ENCODE data around the gene RAB11FIP4.

The RAB11FIP4 gene

DNA sequence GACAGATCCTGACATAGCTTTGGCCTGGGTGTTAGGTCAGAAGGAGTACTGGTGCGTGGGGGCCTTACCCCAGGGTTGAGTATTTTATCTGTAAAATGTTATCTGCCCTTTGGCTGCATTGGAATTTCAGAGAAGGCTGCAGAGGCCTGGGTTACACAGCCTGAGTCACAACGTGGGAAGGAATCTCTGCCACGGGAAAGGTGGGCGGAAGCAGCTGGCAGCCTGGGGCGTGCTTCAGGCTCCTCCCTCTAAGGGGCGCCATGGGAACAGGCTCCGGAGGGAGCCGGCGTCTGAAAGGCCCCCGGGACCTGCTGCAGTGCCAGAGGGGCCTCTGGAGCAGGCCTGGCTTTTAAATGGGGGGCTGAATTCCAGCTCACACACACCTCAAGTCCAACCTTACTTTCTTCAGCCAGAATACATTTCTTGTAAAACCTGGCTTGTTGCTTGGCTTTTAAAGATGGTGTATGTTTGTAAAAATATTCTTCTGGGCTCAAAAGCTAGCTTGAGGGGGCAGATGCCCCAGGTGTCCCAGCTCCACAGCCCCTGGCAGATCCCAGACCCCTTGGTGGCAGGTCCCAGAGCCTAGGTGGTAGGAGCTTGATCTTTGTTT, 142.2 kb downstream of the RAB11FIP4 start:
- TF ChIP-seq CTCF (IDR thresholded peaks at IDR 0.05; ENCODE audit: insufficient read depth, low read length), result peak; percentile 19
- no peak for TF ChIP-seq REST (IDR thresholded peaks at IDR 0.05; ENCODE audit: insufficient replicate concordance, low read depth)
- TF ChIP-seq SPI1 (IDR thresholded peaks at IDR 0.05; ENCODE audit: borderline replicate concordance, low read depth), result no peak
- DNase-seq (ENCODE audit: low read depth in 1 of 2, low spot score in 1 of 2), result peak in 1 of 2 experiments; percentile 15
- H3K4me3 ChIP-seq (replicated peaks; ENCODE audit: insufficient read depth, low read length), result no peak overlapping the region
- H3K27ac ChIP-seq (replicated peaks), result no peak overlapping the region
- H3K27me3 ChIP-seq (ENCODE audit: insufficient read depth, poor library complexity, severe bottlenecking), result no peaks in the 10 kb centered on the region

DNA sequence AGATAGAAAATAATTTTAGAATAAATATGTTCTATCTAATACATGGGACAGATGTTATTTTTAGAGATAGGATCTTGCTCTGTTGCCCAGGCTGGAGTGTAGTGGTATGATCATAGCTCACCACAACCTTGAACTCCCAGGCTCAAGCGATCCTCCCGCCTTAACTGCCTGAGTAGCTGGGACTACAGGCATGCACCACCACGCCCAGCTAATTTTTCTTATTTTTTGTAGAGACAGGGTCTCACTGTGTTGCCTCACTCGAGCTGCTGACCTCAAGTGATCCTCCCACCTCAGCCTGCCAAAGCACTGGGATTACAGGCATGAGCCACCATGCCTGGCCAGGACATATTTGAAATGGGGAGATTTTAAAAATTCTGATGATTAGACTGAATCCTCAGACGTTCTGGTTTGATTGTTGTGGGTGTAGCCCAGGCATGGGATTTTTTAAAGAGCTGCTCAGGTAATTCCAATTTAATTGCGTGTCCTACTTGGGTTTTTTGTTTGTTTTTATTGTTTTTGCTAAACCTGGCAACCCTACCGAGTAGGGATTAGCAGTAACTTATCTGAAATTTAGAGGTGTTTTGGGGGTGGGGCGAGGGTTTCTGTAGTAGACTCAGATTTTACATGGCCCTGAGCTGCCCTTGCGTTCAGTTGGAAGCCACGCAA, 142.9 kb downstream of the RAB11FIP4 start:
- no peak for DNase-seq (ENCODE audit: low read depth in 1 of 2, low spot score in 1 of 2)
- no peak overlapping the region for H3K27ac ChIP-seq (replicated peaks)
- no peaks in the 10 kb centered on the region for H3K27me3 ChIP-seq (ENCODE audit: insufficient read depth, poor library complexity, severe bottlenecking)
- H3K4me3 ChIP-seq (replicated peaks; ENCODE audit: insufficient read depth, low read length), result no peak overlapping the region
- TF ChIP-seq REST (IDR thresholded peaks at IDR 0.05; ENCODE audit: insufficient replicate concordance, low read depth) (no peak), CTCF (IDR thresholded peaks at IDR 0.05; ENCODE audit: insufficient read depth, low read length) (no peak), POLR2AphosphoS5 (IDR thresholded peaks at IDR 0.05; ENCODE audit: low read depth) (no peak), GABPA (IDR thresholded peaks at IDR 0.05; ENCODE audit: low read depth) (no peak), SPI1 (IDR thresholded peaks at IDR 0.05; ENCODE audit: borderline replicate concordance, low read depth) (no peak)

GRCh38 chr17:31535581-31535981, 144.1 kb downstream of the RAB11FIP4 start:
- Histone ChIP-seq H3K27me3 (ENCODE audit: insufficient read depth, poor library complexity, severe bottlenecking) (no peaks in the 10 kb centered on the region), H3K4me3 (replicated peaks; ENCODE audit: insufficient read depth, low read length) (no peak overlapping the region), H3K27ac (replicated peaks) (no peak overlapping the region)
- TF ChIP-seq GABPA (IDR thresholded peaks at IDR 0.05; ENCODE audit: low read depth) (no peak), REST (IDR thresholded peaks at IDR 0.05; ENCODE audit: insufficient replicate concordance, low read depth) (no peak), CTCF (IDR thresholded peaks at IDR 0.05; ENCODE audit: insufficient read depth, low read length) (no peak), POLR2AphosphoS5 (IDR thresholded peaks at IDR 0.05; ENCODE audit: low read depth) (no peak), SPI1 (IDR thresholded peaks at IDR 0.05; ENCODE audit: borderline replicate concordance, low read depth) (no peak)
- DNase-seq (ENCODE audit: low read depth in 1 of 2, low spot score in 1 of 2), result no peak
